ENCODE data around the gene CSF3. TPM values are rescaled to one million over a fixed set of nuclear protein-coding genes. Genes with fewer than 3 reads are reported as not detected.

The CSF3 gene
- total RNA-seq (2016; rRNA removed; fragmentation: Illumina TruSeq; extraction: Trizol) (not detected in 2 replicates), polyA plus RNA-seq (2011; rRNA removed) (0.07 and 0.09 TPM in 2 replicates), polyA minus RNA-seq (2011; rRNA and poly(A)+ RNA removed; ENCODE audit: low replicate concordance) (0.40 TPM in 1 of 2 replicates, not detected in the other), Bru-seq, nascent RNA (not detected), BruChase-seq, experiment 1, labeled RNA remaining after a 6-hour chase (not detected), BruChase-seq, experiment 2, labeled RNA remaining after a 2-hour chase (percentile 17 among the genes with signal in this experiment)
- total RNA-seq (2016; cell fraction: cytosol; rRNA removed; fragmentation: Illumina TruSeq; extraction: Trizol; ENCODE audit: low read depth) = not detected in 2 replicates
- total RNA-seq (2016; cell fraction: insoluble cytoplasmic fraction; rRNA removed; fragmentation: Illumina TruSeq; extraction: Trizol) = not detected in 2 replicates
- not detected in 2 replicates for total RNA-seq (2016; cell fraction: membrane; rRNA removed; fragmentation: Illumina TruSeq; extraction: Trizol)
- not detected in 2 replicates for total RNA-seq (2016; cell fraction: nucleus; rRNA removed; fragmentation: Illumina TruSeq; extraction: Trizol)
- polyA plus RNA-seq (2011; cell fraction: cytosol; rRNA removed) = 0.03 and 0.12 TPM in 2 replicates
- 0.23 and 0.47 TPM in 2 replicates for polyA plus RNA-seq (2011; cell fraction: nucleus; rRNA removed)
- polyA plus RNA-seq (2012) = not detected in 2 replicates
- polyA plus RNA-seq (2016; cell fraction: cytosol; fragmentation: Illumina TruSeq; extraction: Trizol; ENCODE audit: low read depth) = not detected in 2 replicates
- not detected in 2 replicates for polyA plus RNA-seq (2016; cell fraction: insoluble cytoplasmic fraction; fragmentation: Illumina TruSeq; extraction: Trizol; ENCODE audit: low read depth)
- polyA plus RNA-seq (2016; cell fraction: membrane; fragmentation: Illumina TruSeq; extraction: Trizol; ENCODE audit: low read depth) = not detected in 2 replicates
- 0.39 TPM in 1 of 2 replicates, not detected in the other for polyA plus RNA-seq (2016; cell fraction: nucleus; fragmentation: Illumina TruSeq; extraction: Trizol; ENCODE audit: insufficient read depth, low read depth)
- not detected in 2 replicates for polyA minus RNA-seq (2011; cell fraction: cytosol; rRNA and poly(A)+ RNA removed)
- not detected in 2 replicates for polyA minus RNA-seq (2011; cell fraction: nucleus; rRNA and poly(A)+ RNA removed)
- long read RNA-seq, experiment 1 = 0 reads
- long read RNA-seq, experiment 2, partial matches to known transcripts = 0 of 2 reads
- long read RNA-seq, experiment 2, other reads (novel, unspliced or antisense) = 0 of 2 reads

- peak; percentile 51 for DNase-seq (ENCODE audit: low spot score)
- no peak within 1 kb of the TSS for H2AFZ ChIP-seq (ENCODE audit: low read length)
- H3K9me3 ChIP-seq (ENCODE audit: low read length) = no peaks in the 10 kb centered on the region
- H3K9ac ChIP-seq (ENCODE audit: insufficient read depth, low read depth, low read length) = no peak within 1 kb of the TSS; the same call in 1 of the 2 replicates
- FAIRE-seq = peak; percentile 57
- ATAC-seq = peak; percentile 65
- H3K4me1 ChIP-seq (ENCODE audit: insufficient read depth, low read length) = peaks cover 34% of the 10 kb centered on the region
- ChIA-PET CTCF (ENCODE audit: low intra/inter-chr PET ratio, low total read pairs) (interaction anchor here (1.9 to 3.6 kb wide), 2 partner anchors 12 to 176 kb away, joined by 10 to 56 read pairs; no protein-coding TSS in a partner anchor), POLR2A (interaction anchor here (0.5 to 2.6 kb wide), 9 partner anchors 22 to 125 kb away, joined by 3 to 14 read pairs (median 6); partner anchors contain the start of genes CASC3, MED24 and NR1D1)
- H3K36me3 ChIP-seq (replicated peaks in 1 of 2; ENCODE audit: control insufficient read depth in 1 of 2, insufficient read depth in 2 of 2, low read length in 2 of 2) = peaks cover 6 to 8% of the 10 kb centered on the region in 2 experiments; a peak in 3 of 5 replicates
- H3K4me2 ChIP-seq (ENCODE audit: low read depth, low read length) = peak within 1 kb of the TSS; percentile 85
- no peaks in the 10 kb centered on the region for H3K27me3 ChIP-seq (ENCODE audit: control insufficient read depth in 1 of 2, insufficient read depth in 2 of 2, low read length in 2 of 2)
- BruUV-seq (replicated peaks) = no TSS peak
- no peaks in the 10 kb centered on the region for H3K79me2 ChIP-seq (ENCODE audit: insufficient read depth, low read length)
- no peak within 1 kb of the TSS for H3K27ac ChIP-seq (ENCODE audit: extremely low read length, insufficient read depth, low read length)
- 19% methylated on average over 19 of the region's 20 CpGs for WGBS (ENCODE audit: low lambda C conversion rate)
- in situ Hi-C loops (cut with HindIII; ENCODE audit: extremely low pct_ligation_motif_present, low pct_unique_long_range_greater_than_20kb) (loop anchor here (10.0 kb wide), 1 partner anchor 270 kb away; the partner anchor contains the start of gene CDC6), intact Hi-C loops (cut with micrococcal nuclease; ENCODE audit: unreplicated experiment) (loop anchor here (2.0 kb wide), 1 partner anchor 60 kb away; no protein-coding TSS in a partner anchor)
- no peaks in the 10 kb centered on the region for H4K20me1 ChIP-seq (ENCODE audit: insufficient read depth, low read length)
- H3K4me3 ChIP-seq (replicated peaks in 1 of 3; ENCODE audit: insufficient read depth in 1 of 3, low read depth in 2 of 3, low read length in 3 of 3) = peak within 1 kb of the TSS; percentile 24 to 70 (median 25); a peak in 5 of 6 replicates
- no peak for TF ChIP-seq ZNF318 (CRISPR knock-in tag; IDR thresholded peaks at IDR 0.05)
- no peak for TF ChIP-seq ARID3A (IDR thresholded peaks at IDR 0.05; ENCODE audit: low read depth, low read length)
- no peak for TF ChIP-seq RELA (CRISPR knock-in tag; IDR thresholded peaks at IDR 0.05)
- no peak for TF ChIP-seq DNMT1 (CRISPR knock-in tag; IDR thresholded peaks at IDR 0.05)
- TF ChIP-seq ZNF549 (CRISPR knock-in tag; IDR thresholded peaks at IDR 0.05) = no peak
- no peak for TF ChIP-seq ZNF446 (CRISPR knock-in tag; IDR thresholded peaks at IDR 0.05)
Observed at GRCh38 chr17:40015005-40015997, at the start of gene CSF3. Gene CSF3 (plus strand): TSS chr17:40015440. CDS start chr17:40015475, 35 bp downstream.

Data from HepG2 (cell line).